Bronchial epithelial cell (primary cell): Measurements from ENCODE around the gene GRK3. TPM values are rescaled to one million over a fixed set of nuclear protein-coding genes. Genes with fewer than 3 reads are reported as not detected.
A peak's percentile ranks its signal among the peaks of the same experiment; 100 is the strongest.

Experiments used
- DNase-seq: peaks from one replicate; pipeline ENCODE4 v3.0.0-alpha.2; 2010; ENCODE audit warnings: low read depth
- FAIRE-seq: peaks from 2 replicates; lab custom pipeline; 2011; peaks lifted over from hg19 to GRCh38; lab: Jason Lieb, UNC
- H3K27me3 ChIP-seq: 2 replicates; pipeline ENCODE4 v1.5.1; 2011; ENCODE audit warnings: low read length; ENCODE audit not compliant: control insufficient read depth, insufficient read depth
- H3K36me3 ChIP-seq: 2 replicates; pipeline ENCODE4 v1.5.1; 2011; ENCODE audit warnings: low read length; ENCODE audit not compliant: control insufficient read depth, insufficient read depth
- H3K4me3 ChIP-seq: 2 replicates; pipeline ENCODE4 v1.5.1; 2011; ENCODE audit warnings: mild to moderate bottlenecking, low read depth, low read length, control low read depth
- CTCF ChIP-seq: IDR thresholded peaks from 2 replicates; pipeline ENCODE4 v1.5.1; 2011; ENCODE audit warnings: mild to moderate bottlenecking, moderate library complexity, low read length, control low read depth, inconsistent platforms; ENCODE audit not compliant: insufficient read depth, severe bottlenecking
- total RNA-seq: library from RNA; depleted of rRNA; stranded (reverse); fragments of >200 nt; gene quantifications from 2 replicates; pipeline ENCODE4 v1.2.1, GENCODE V29; 2014

The GRK3 gene
- total RNA-seq, 1 donor from 2014 or later = 4.2 TPM

- no peaks in the 10 kb centered on the region for H3K36me3 ChIP-seq
- H3K4me3 ChIP-seq = no peak overlapping the region
- no peak for TF ChIP-seq CTCF
- no peak for DNase-seq
- no peaks in the 10 kb centered on the region for H3K27me3 ChIP-seq
- peak; percentile 7 for FAIRE-seq
These were observed 205.9 kb downstream of the GRK3 start for GRCh38 chr22:25770333-25770732.

DNA sequence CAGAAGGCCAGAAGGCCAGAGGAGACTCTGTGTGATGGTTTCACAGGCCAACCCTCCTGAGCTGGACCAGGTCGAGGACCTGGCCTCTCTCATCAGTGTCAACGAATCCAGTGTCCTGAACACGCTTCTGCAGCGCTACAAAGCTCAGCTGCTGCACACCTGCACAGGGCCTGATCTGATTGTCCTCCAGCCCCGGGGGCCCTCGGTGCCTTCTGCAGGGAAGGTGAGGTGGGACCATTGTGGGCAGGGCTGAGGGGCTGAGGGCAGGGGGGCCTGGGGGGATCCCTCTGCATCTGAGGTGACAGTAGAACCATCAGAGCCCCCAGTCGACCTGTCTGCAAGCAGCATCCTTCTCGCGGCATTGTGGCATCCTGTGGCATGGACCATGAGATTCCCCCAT lies 207.8 kb downstream of the GRK3 start:
- FAIRE-seq = no peak
- Histone ChIP-seq H3K4me3 (no peak overlapping the region), H3K36me3 (no peaks in the 10 kb centered on the region), H3K27me3 (no peaks in the 10 kb centered on the region)
- no peak for DNase-seq
- TF ChIP-seq CTCF = no peak

- DNase-seq = no peak
- Histone ChIP-seq H3K36me3 (no peaks in the 10 kb centered on the region), H3K4me3 (no peak overlapping the region), H3K27me3 (no peaks in the 10 kb centered on the region)
- no peak for FAIRE-seq
- TF ChIP-seq CTCF = peak; percentile 48
These were observed 210.1 kb downstream of the GRK3 start for GRCh38 chr22:25774575-25775026.

- no peak overlapping the region for H3K4me3 ChIP-seq
- no peaks in the 10 kb centered on the region for H3K27me3 ChIP-seq
- no peak for TF ChIP-seq CTCF
- no peak for DNase-seq
- FAIRE-seq = peak; percentile 62
- no peaks in the 10 kb centered on the region for H3K36me3 ChIP-seq
These were observed 211.1 kb downstream of the GRK3 start for GRCh38 chr22:25775531-25775930.

DNA sequence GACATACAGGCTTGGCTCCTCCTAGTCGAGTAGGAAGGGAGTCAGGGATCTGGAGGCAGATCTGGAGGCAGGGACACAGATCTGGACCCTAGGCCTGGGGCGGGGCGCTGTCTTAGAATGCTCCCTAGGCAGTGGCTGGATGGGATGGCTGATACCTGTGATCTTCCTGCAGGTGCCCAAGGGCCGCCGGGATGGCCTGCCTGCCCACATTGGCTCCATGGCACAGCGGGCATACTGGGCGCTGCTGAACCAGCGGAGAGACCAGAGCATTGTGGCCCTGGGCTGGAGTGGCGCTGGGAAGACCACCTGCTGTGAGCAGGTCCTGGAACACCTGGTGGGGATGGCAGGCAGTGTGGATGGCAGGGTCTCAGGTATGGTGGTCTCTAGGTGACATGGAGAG lies 212.9 kb downstream of the GRK3 start:
- no peak for TF ChIP-seq CTCF
- H3K36me3 ChIP-seq = no peaks in the 10 kb centered on the region
- no peak overlapping the region for H3K4me3 ChIP-seq
- no peaks in the 10 kb centered on the region for H3K27me3 ChIP-seq
- FAIRE-seq (no peak), DNase-seq (no peak)

GRCh38 chr22:25777870-25778269 lies 213.4 kb downstream of the GRK3 start:
- peak; percentile 41 for TF ChIP-seq CTCF
- FAIRE-seq (peak; percentile 92), DNase-seq (peak; percentile 46)
- Histone ChIP-seq H3K27me3 (no peaks in the 10 kb centered on the region), H3K36me3 (no peaks in the 10 kb centered on the region), H3K4me3 (no peak overlapping the region)
